HG02588 (cell line): Measurements from ENCODE around the gene ARHGAP24.
"Not testable (repeated sequence)": the region's sequence is repeated elsewhere in the genome, so short reads cannot be mapped to it uniquely, and the experiment has no call there.

Source experiments
- ATAC-seq: cut with Tn5 transposase; IDR thresholded peaks from one replicate; pipeline ENCODE4 v1.9.1; 2021; ENCODE audit warnings: mild to moderate bottlenecking, moderate library complexity; ENCODE audit not compliant: unreplicated experiment

Gene ARHGAP24

DNA sequence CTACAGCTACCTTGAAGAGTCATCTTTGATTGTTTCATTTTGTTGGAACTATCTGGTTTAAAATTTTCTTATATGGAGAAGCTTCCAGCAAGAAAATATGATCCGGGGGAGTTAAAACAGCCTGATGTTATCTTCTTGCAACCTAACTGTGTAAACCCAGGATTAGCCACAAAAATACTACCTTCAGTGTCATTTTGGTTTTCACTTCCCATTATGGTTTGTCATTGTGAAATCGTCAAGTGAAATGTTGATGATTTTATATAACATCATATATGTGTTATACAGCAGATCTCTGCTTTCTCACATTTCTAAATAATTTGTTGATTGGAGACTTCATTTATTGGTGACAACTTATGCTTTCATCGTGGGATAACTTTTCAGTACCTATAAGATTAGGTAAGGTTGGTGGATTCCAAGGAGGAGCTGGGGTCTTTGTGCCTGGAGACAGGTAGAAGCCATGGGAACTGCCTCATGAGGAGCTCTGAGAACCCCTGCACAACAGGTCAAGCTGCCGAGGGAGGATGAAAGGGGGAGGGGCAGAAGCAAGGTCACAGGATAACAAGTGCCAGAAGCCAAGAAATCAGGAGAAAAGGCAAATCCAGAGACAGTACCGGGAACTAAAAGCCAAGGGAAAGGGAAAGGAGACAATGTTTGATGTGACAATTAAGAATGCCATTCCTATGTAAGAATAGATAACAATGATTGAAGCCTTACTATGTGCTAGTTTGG lies 7.2 kb downstream of the ARHGAP24 start:
- no peak for ATAC-seq

DNA sequence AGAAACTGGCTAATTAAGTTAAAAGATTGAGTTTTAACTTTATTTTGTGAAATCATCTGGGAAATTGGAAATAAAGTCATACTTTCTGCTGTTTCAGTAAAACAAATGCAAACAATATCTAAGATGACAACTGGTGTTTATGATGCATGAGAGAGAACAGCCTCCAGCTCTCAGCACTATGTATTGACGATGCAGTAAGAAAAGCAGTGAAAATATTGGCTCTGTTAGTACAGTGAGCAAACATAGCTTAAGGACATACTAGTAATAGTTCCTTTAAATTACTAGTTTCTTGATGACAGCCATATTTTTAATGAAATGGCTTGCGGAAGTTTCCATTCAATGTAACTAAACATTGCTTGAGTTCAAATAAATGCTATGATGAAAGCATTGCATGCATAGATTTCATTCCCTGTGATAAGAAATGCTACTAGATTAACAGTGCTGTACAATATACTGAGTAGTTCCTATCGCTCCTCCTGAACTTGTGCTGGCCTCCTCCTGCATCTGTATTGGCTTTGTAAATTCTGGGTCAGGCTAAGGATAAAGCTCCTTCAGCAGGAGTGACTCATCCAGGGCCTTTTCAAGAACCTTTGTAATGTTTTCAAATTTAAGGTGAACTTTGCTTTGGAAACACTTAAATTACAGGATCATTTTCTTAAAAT lies 11.6 kb downstream of the ARHGAP24 start:
- no peak for ATAC-seq

DNA sequence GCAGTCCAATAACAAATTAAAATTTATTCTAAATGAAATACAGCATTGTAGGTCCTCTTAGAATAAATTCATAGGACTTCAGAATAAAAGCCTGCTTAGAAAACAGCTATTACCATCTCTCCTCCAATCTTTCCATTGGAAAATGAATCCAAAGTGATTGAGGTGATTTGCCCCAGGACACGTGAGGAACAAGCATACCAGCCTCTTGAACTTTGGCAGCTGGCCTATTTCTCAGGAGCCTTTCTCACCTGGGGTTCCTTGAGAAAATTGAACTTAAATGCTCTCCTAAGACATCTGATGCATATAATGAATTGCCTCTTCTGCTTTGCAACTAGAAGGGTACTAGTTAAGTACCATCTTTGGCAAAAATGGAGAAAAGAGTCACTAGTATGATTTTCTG lies 13.5 kb downstream of the ARHGAP24 start:
- no peak for ATAC-seq

DNA sequence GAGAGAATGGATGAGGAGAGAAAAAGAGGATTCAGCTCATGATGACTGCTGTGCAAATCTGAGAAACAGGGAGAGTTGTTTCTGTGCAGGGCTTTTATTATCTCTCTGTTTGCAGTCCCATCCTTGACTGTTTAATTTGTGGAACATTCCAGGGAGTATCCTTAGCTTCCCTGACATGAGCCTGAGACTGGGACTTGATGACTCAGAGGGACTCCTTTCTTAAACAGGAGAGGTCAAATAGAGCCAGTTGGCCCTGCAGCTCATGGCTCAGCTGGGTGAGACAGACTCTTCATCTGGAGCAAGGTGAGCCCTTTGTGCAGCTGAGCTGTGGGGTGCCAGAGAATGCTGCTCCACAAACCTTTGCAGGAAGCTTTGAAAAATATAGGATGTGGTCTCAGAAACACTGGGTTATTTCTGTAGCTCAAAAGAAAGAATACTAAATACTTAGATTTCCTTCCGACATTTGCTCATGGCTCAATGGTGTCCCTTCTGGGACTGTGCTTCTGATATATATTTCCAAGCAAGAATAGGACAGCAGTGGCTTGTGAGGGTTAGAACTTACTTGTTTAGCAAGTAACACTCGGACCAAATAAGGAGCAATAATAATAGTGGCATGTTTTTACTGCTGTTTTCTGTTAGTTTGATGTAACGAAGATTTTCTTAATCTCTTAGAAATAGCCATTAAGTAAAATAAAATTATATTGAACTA lies 14.5 kb downstream of the ARHGAP24 start:
- ATAC-seq: no peak

DNA sequence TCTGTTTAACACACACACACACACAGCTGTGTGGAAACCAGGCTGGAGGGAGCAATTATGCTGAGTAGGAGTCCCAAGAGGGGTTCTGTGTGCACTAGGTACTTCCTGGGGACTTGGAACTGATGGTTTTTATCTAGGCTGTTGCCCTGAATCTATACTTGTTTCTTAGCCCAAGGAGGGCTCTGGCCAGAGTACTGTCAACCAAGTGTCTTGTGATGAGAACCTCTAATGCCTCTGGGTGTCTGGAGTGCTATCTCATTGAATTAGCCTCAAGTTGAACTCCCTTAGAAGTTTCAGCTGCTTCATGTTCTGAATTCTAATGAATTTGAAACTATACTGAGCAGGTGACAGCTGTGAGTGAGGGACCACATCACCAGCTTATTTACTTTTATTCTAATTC lies 16.6 kb downstream of the ARHGAP24 start:
- ATAC-seq: no peak

DNA sequence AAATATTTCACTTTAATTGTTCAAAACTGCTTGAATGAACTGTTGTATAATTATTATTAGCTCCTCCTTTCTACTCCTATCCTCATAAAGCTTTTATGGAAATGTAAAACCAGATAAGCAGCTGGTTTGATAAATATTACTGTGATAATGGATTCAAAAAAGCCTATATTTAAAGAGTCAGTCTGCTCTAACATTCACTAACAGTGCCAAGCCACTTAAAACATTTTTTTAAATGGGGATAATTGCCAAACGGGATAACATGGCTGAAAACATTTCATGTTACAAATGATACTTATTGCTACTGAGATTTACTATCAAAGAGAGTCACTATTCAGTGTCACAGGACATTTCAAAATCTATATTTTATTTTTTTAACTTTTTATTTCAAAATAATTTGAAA lies 17.4 kb downstream of the ARHGAP24 start:
- no peak for ATAC-seq

DNA sequence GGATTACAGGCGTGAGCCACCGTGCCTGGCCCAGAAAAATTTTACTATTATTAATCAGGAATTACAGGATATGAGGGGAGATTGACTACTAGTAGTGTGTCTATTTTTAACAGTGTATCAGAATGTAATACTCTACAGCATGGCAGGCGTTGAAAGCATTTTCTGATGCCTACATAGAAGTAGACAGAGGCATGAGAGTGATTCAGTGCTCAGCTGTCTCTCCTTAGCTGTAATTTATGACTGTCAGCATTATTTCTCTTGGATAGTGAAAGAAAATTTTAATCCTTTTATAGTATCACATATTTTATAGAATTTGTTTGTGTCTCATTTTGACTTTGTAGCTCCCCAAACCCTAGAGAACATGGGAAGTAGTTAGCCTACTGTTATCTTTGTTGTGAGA lies 20.7 kb downstream of the ARHGAP24 start:
- ATAC-seq: no peak

DNA sequence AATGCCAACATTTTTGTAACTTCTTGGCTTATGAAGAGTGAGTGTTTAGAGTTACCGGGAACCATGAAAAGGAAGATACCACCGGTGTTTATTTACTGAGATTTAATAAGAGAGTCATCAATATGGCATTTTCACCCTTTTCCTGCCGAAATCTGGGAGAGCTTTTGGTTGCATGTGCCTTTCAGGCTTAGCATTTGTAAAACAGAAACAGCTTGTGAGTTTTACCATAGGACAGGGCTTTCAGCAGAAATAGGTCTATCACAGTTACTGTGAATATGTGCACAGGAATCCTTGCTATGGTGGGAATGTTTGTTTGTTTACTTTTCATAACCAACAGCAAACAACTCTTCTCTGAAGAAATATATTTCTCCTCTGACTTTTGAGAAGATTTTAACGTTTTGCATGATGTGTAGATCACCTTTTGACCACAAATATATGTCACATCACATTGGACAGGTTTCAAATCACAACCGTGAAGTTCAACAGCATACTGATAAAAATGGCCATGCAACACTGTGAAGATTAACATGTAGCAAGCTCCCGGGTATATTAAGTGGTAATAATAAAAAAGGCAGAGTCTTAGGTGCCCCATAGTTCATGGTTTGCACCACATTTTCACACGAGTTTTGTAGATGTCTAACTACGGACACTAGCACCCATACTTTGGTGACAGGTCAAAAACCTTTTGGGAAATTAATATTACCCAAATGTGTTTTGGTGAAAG lies 21.3 kb downstream of the ARHGAP24 start:
- no peak for ATAC-seq

DNA sequence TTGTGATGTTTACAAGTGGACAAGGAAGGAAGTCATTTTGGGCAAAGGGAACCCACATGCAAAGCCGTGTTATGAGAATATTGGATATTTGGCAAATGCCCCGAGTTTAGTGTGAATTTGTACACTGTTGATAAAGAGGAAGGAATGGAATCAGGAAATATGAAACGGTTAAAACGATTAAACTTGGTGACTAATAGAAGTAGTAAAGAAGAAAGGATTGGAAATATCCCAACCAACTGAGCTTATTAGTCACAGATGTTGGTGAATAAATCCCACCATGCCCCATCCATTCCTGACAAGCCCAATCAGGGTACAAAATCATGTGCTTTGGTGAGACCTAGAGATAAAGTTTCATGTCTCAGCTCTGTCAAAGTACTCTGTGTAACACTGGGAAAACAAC lies 22.0 kb downstream of the ARHGAP24 start:
- ATAC-seq: no peak

DNA sequence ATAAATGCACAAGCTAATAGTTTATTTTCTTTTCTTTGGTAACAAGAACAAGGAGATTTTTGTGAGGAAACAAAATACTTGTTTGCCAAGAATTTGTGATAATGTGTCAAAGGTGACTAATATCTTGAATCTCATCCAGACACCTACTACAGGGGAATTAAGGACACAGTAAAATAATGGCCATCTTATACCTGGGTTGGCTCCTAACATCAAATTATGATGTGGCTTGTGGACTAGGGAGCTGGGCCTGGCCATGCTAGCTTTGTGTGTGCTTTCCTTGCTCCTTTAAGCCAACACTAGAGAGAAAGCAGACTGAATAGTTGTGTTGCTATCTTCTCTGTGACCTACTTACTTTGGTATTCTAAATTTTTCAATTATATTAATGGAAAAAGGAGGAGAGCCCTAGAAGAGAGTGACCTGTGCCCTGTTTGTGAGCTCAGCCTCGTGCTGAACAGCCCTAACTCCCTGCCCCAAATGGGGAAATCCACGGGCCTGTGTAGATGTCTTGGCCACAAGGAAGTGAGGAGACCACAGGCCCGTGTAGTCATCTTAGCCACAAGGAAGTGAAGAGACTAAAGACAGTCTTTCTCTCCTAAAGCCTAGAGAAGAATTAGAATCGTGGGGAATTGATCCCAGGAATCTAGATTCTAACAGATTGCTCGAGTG lies 23.3 kb downstream of the ARHGAP24 start:
- ATAC-seq: peak; percentile 100

DNA sequence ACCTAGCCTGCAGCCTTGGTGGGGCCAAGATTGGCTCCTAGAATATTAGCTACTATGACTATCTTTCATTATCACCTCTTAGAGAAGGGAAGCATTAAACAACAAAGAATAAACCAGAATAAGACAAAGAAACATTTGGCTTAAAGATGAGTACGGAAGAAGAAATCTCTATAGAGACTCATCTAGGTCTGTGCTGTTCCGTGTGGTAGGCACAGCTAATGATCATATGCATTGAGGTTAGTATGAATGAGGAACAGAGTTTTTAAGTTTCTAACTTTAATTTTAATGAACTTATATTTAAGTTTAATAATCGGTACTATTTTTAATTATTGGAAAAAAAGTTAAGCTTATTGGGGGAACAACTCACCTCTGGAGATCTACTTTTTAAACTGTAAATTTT lies 24.6 kb downstream of the ARHGAP24 start:
- no peak for ATAC-seq

DNA sequence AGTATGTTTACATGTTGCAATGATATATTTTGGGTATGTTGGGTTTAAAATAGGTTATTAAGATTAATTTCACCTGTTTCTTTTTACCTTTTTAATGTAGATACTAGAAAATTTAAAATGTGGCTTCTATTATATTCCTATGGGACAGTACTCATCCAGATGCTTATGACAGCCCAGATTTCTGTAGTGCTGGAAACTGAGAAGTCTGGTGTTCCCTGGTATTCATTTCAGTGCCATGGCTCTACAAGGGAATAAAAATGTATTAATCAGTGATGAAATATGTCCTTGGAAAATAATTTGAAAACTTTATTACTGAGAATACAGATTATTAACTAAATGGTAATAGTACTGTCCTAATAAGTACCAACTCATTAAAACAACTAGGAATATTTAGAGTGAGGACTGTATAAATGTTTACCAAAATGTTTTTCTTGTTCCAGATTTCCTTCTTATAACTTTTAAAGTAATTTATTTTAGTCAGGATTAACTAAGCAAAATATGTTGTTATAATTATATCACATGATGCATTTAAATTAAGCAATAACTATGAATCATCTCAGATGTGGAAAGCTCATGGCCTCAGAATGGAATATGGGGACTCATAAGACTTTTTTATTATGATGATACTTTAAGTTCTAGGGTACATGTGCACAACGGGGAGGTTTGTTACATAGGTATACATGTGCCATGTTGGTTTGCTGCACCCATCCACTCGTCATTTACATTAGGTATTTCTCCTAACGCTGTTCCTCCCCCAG lies 25.3 kb downstream of the ARHGAP24 start:
- ATAC-seq: no peak

DNA sequence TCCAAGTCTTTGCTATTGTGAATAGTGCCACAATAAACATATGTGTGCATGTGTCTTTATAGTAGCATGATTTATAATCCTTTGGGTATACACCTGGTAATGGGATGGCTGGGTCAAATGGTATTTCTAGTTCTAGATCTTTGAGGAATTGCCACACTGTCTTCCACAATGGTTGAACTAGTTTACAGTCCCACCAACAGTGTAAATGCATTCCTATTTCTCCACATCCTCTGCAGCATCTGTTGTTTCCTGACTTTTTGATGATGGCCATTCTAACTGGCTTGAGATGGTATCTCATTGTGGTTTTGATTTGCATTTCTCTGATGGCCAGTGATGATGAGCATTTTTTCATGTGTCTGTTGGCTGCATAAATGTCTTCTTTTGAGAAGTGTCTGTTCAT lies 26.2 kb downstream of the ARHGAP24 start:
- ATAC-seq: not testable (repeated sequence)

DNA sequence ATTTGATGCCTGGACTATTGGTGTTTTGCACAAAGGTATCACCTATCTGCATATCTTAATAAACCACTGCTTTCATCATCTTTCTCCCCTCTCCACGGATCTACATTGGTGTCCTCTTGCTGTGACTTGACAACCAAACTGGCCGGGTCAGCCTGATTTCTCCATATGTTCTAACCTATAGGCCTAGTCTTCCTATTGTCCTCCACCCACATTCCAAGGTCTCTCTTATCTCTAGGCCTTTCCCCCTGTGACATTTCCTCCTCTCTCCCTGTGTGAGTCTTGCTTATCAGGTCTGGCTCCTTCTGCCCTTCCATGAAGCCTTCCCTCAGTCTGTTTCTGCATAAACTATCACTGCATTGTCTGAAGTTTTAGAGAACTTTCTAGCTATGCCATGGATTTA lies 33.7 kb downstream of the ARHGAP24 start:
- no peak for ATAC-seq

DNA sequence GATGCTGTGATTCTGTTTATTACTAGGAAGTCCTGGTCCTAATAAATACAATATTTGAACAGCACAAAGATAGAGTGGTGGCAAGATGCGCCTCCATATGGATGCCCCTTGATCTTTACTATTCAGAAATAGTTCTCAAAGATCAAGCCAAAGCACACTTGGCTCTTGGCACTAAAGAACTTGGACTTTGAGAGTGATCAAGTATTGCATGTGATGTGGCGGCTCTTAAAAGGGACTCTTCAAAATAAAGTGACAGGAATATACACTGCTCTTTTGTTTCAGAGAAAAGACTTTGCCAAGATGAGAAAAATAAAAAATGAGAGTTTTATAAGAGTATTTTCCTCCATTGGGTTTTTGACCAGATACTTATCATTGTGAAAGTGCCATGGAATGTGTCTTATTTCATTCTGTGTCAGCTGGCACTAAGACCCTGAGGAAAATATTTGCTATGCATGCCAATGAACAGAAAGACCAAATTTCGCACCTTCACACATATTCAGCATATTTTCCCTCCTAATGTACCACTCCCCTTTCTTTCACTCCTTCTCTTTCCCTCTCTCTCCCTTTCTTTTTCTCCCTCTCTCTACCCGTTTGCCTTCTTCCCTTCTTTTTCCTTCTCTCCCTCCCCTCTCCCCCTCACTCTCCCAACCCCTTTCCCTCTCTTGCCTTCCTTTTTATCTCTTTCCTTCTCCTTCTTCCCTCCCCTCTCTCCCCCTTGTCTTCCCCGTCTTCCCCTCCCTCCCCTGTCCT lies 35.1 kb downstream of the ARHGAP24 start:
- no peak for ATAC-seq

DNA sequence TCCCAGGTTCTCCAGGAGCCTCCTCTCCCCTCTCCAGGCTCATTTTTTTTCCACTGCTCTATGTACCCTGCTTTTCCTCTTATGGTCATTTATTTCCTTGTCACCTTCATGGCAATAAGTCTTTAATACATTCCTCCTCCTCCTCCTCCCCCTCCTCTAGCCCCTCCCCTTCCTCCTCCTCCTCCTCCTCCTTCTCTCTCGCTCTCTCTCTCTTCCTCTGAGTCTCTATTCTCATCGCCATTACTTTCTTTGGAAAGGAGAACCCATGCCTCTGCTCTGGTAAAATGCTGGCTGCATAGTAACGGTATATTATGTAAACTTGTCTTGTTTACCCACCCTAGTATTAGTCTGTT lies 35.7 kb downstream of the ARHGAP24 start:
- no peak for ATAC-seq

DNA sequence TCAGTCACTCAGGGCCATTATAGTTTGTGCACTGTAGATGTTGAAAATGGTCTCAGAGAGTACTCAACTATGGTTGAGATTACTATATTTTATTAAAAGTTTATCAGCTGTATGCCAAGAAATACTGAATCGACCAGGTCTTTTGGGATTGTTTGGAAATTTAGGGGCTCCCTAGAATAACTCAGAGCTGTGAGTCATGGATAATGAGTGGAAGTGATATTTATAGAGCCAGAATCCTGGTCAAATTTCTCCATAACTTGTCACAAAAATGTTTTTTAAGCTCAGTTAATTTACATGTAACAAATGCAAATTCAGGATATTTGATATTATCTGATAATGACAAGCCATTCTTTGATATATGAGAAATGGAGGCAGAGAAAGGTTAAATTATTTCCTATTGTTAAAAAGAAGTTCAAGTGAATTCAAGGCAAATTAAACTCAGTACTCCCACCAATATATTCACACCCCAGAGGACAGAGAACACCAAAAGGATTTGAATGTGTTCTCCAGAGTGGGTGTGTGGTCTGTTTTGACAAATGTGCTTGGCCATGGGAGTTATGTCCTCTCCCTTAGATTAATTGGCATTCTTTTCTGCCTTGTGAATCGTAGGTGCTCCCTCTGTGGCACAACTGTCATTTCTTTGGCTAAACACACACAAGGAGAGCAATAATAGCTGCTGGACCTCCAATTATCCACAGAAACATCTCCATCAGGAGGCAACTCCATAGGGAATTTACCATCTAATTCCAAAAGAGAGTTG lies 37.7 kb downstream of the ARHGAP24 start:
- ATAC-seq: no peak

DNA sequence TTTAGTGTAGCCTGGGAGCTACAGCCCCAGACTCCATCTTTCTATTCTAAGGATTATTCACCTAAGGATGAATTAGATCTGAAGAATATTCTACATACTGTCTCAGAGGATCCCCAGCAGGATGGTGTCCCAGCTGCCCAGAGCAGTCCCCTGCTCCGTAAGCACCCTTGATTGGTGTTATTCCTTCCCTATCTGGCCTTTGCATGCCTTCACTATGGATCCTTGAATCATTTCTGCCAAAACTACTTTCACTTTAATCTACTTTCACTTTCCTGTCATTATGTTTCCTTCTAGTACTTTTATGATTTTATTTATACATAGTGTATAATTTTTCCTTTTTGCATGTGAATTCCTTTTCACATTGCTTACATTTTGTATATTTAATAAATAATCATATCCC lies 39.2 kb downstream of the ARHGAP24 start:
- ATAC-seq: no peak

DNA sequence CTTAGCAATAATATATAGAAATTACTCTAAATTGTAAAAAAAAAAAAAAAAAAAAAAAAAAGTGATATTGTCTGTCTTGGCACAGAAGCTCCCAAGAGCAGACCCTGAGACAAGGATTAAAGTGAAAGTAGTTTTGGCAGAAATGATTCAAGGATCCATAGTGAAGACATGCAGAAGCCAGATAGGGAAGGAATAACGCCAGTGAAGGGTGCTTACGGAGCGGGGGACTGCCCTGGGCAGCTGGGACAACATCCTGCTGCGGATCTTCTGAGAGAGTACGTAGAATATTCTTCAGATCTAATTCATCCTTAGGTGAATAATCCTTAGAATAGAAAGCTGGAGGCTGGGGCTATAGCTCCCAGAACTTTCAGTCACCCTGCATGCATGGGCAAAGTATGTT lies 39.8 kb downstream of the ARHGAP24 start:
- no peak for ATAC-seq
